CD4-positive, alpha-beta memory T cell (primary cell): ENCODE results near the gene ZDHHC24. TPM values are rescaled to one million over a fixed set of nuclear protein-coding genes. Genes with fewer than 3 reads are reported as not detected.

Experiments
- CTCF ChIA-PET: fragments of 350-600 bp; sonication (Branson Sonifier 250); formaldehyde crosslinking; loops from one replicate; lab custom pipeline; 2021; ENCODE audit warnings: inconsistent platforms; ENCODE audit not compliant: partially characterized antibody; lab: Charles Lee
- POLR2A ChIA-PET: fragments of 350-600 bp; sonication (Branson Sonifier 250); formaldehyde crosslinking; loops from one replicate; lab custom pipeline; 2021; ENCODE audit not compliant: partially characterized antibody; lab: Charles Lee
- DNase-seq, 5 donors: peaks; one replicate each; pipeline versions ENCODE4 v3.0.0 to v3.0.0-alpha.2; 2020 to 2022; ENCODE audit warnings: mixed read lengths in 1 of 5
- H3K27ac ChIP-seq: one replicate; pipeline ENCODE4 v1.7.0; 2013; ENCODE audit warnings: low read depth, low read length
- H3K27me3 ChIP-seq: 2 replicates; pipeline ENCODE4 v1.7.0; 2013; ENCODE audit warnings: mild to moderate bottlenecking, low read length, moderate library complexity; ENCODE audit not compliant: insufficient read depth
- H3K36me3 ChIP-seq: 2 replicates; pipeline ENCODE4 v1.7.0; 2013; ENCODE audit warnings: mild to moderate bottlenecking, low read length, moderate library complexity; ENCODE audit not compliant: insufficient read depth
- H3K4me1 ChIP-seq: 2 replicates; pipeline ENCODE4 v1.7.0; 2013; ENCODE audit warnings: mild to moderate bottlenecking, low read length, moderate library complexity; ENCODE audit not compliant: insufficient read depth
- H3K4me3 ChIP-seq, 2 donors: one replicate each; pipeline ENCODE4 v1.7.0; 2013; ENCODE audit warnings: low read length in 2 of 2, mild to moderate bottlenecking in 1 of 2
- H3K9me3 ChIP-seq, 2 donors: one replicate each; pipeline ENCODE4 v1.7.0; 2013; ENCODE audit warnings: low read length in 2 of 2, control low read depth in 1 of 2; ENCODE audit not compliant: control insufficient read depth in 1 of 2
- H3K27ac Mint-ChIP-seq, 7 donors: one replicate each; pipeline ENCODE4 v1.8.0; 2020 to 2021; ENCODE audit warnings: mixed read lengths in 7 of 7, mild to moderate bottlenecking in 6 of 7, inconsistent platforms in 3 of 7, moderate library complexity in 3 of 7
- H3K27me3 Mint-ChIP-seq, 2 donors: one replicate each; pipeline ENCODE4 v1.8.0; 2020 to 2021; ENCODE audit warnings: mixed read lengths in 2 of 2
- H3K36me3 Mint-ChIP-seq, 2 donors: one replicate each; pipeline ENCODE4 v1.8.0; 2020 to 2021; ENCODE audit warnings: mixed read lengths in 2 of 2, inconsistent platforms in 1 of 2, mild to moderate bottlenecking in 1 of 2
- H3K4me1 Mint-ChIP-seq, 4 donors: one replicate each; pipeline ENCODE4 v1.8.0; 2020 to 2021; ENCODE audit warnings: mixed read lengths in 4 of 4, mild to moderate bottlenecking in 1 of 4
- H3K4me3 Mint-ChIP-seq, 8 donors: one replicate each; pipeline ENCODE4 v1.8.0; 2020 to 2021; ENCODE audit warnings: mixed read lengths in 8 of 8, mild to moderate bottlenecking in 7 of 8, moderate library complexity in 6 of 8, inconsistent platforms in 3 of 8
- H3K9me3 Mint-ChIP-seq, 8 donors: one replicate each; pipeline ENCODE4 v1.8.0; 2020 to 2021; ENCODE audit warnings: mixed read lengths in 8 of 8, mild to moderate bottlenecking in 5 of 8, inconsistent platforms in 3 of 8, moderate library complexity in 1 of 8
- intact Hi-C: fragments of 100-400 bp; cut with micrococcal nuclease; formaldehyde crosslinking; loops from one replicate; pipeline ENCODE4 v1.15.1; 2023
- polyA plus RNA-seq, 2 donors: library from polyadenylated mRNA; unstranded; fragments of 300-500 nt; fragmentation: Illumina TruSeq; gene quantifications; one replicate each; pipeline ENCODE4 v1.2.3, GENCODE V29; 2021
- total RNA-seq, 2 experiments: library from RNA; stranded (reverse); gene quantifications; one replicate each; pipeline ENCODE4 v1.2.3, GENCODE V29; 2021

ZDHHC24 gene
- total and polyA plus RNA-seq, 4 experiments from 2014 or later = 12.2 to 27.2 (median 19.8) TPM

- Mint-ChIP-seq H3K4me1 (peaks cover 8 to 19% (median 17%) of the 10 kb centered on the region in 4 donors), H3K27ac (peak within 1 kb of the TSS; percentile 56 to 91 (median 81)), H3K36me3 (peaks cover 7 to 19% of the 10 kb centered on the region in 2 donors), H3K9me3 (no peaks in the 10 kb centered on the region), H3K4me3 (peak within 1 kb of the TSS; percentile 86 to 91 (median 90)), H3K27me3 (no peaks in the 10 kb centered on the region)
- peaks cover 4% of the 10 kb centered on the region for H3K36me3 ChIP-seq
- H3K4me1 ChIP-seq = peaks cover 18% of the 10 kb centered on the region
- peak; percentile 75 to 79 (median 78) for DNase-seq
- POLR2A ChIA-PET = interaction anchor here (0.6 to 3.5 kb wide), 11 partner anchors 31 to 928 kb away, joined by 3 to 19 read pairs (median 3); partner anchors contain the start of genes ACTN3, DPP3, KDM2A and PELI3
- CTCF ChIA-PET = interaction anchor here (0.5 to 1.1 kb wide), 3 partner anchors 8 to 72 kb away, joined by 3 read pairs; partner anchors contain the start of gene MRPL11
- H3K27me3 ChIP-seq = no peaks in the 10 kb centered on the region
- intact Hi-C loops = loop anchor here (2.0 kb wide), 1 partner anchor 30 kb away; the partner anchor contains the start of gene DPP3
- H3K4me3 ChIP-seq = peak within 1 kb of the TSS; percentile 90 to 94
- peak within 1 kb of the TSS; percentile 58 for H3K27ac ChIP-seq
- no peaks in the 10 kb centered on the region for H3K9me3 ChIP-seq
Observed at GRCh38 chr11:66510271-66510989, 35.4 kb downstream of the ZDHHC24 start, which contains the start of gene BBS1. Gene BBS1, plus strand, starts transcription at chr11:66510635. Its CDS starts 25 bp downstream, at chr11:66510660.

GRCh38 chr11:66509131-66509561 lies 36.7 kb downstream of the ZDHHC24 start:
- H3K36me3 Mint-ChIP-seq = peaks cover 11 to 19% of the 10 kb centered on the region in 2 donors
- no peaks in the 10 kb centered on the region for H3K9me3 Mint-ChIP-seq
- H3K4me1 Mint-ChIP-seq = peaks cover 8 to 19% (median 17%) of the 10 kb centered on the region in 4 donors
- Histone ChIP-seq H3K27me3 (no peaks in the 10 kb centered on the region), H3K36me3 (peaks cover 10% of the 10 kb centered on the region), H3K4me3 (no peak overlapping the region), H3K9me3 (no peaks in the 10 kb centered on the region), H3K4me1 (peaks cover 18% of the 10 kb centered on the region), H3K27ac (no peak overlapping the region)
- intact Hi-C loops = no loop called here
- H3K4me3 Mint-ChIP-seq = no peak overlapping the region
- H3K27me3 Mint-ChIP-seq = no peaks in the 10 kb centered on the region
- POLR2A ChIA-PET = interaction anchor here (0.6 to 3.5 kb wide), 5 partner anchors 30 to 1921 kb away, joined by 3 to 19 read pairs (median 4); partner anchors contain the start of genes DPP3, PELI3 and YIF1A
- DNase-seq = no peak
- CTCF ChIA-PET = interaction anchor here (0.7 to 1.1 kb wide), 2 partner anchors 26 to 71 kb away, joined by 3 read pairs; partner anchors contain the start of gene MRPL11
- H3K27ac Mint-ChIP-seq = no peak overlapping the region

- no peak overlapping the region for H3K27ac Mint-ChIP-seq
- ChIA-PET CTCF (no interaction called here), POLR2A (no interaction called here)
- H3K36me3 ChIP-seq = peaks cover 10% of the 10 kb centered on the region
- no peaks in the 10 kb centered on the region for H3K9me3 Mint-ChIP-seq
- H3K27me3 ChIP-seq = no peaks in the 10 kb centered on the region
- H3K4me3 ChIP-seq = no peak overlapping the region
- intact Hi-C loops = no loop called here
- peaks cover 19 to 22% of the 10 kb centered on the region in 2 donors for H3K36me3 Mint-ChIP-seq
- H3K4me1 ChIP-seq = peaks cover 4% of the 10 kb centered on the region
- no peaks in the 10 kb centered on the region for H3K9me3 ChIP-seq
- no peaks in the 10 kb centered on the region for H3K27me3 Mint-ChIP-seq
- peaks cover 0 to 3% (median 2%) of the 10 kb centered on the region in 4 donors for H3K4me1 Mint-ChIP-seq
- no peak overlapping the region for H3K4me3 Mint-ChIP-seq
- no peak overlapping the region for H3K27ac ChIP-seq
- no peak for DNase-seq
Observed at GRCh38 chr11:66505276-66505816, 40.5 kb downstream of the ZDHHC24 start.

GRCh38 chr11:66498506-66498905 lies 47.3 kb downstream of the ZDHHC24 start:
- H3K27me3 Mint-ChIP-seq = no peaks in the 10 kb centered on the region
- no peak overlapping the region for H3K27ac ChIP-seq
- intact Hi-C loops = no loop called here
- POLR2A ChIA-PET = no interaction called here
- no peaks in the 10 kb centered on the region for H3K9me3 ChIP-seq
- H3K36me3 Mint-ChIP-seq = peaks cover 18 to 24% of the 10 kb centered on the region in 2 donors
- H3K36me3 ChIP-seq = peaks cover 14% of the 10 kb centered on the region
- CTCF ChIA-PET = no interaction called here
- no peaks in the 10 kb centered on the region for H3K27me3 ChIP-seq
- H3K27ac Mint-ChIP-seq = no peak overlapping the region
- DNase-seq = no peak
- H3K4me1 ChIP-seq = no peaks in the 10 kb centered on the region
- no peaks in the 10 kb centered on the region for H3K9me3 Mint-ChIP-seq
- H3K4me1 Mint-ChIP-seq = no peaks in the 10 kb centered on the region
- no peak overlapping the region for H3K4me3 Mint-ChIP-seq
- H3K4me3 ChIP-seq = no peak overlapping the region

- Histone ChIP-seq H3K27me3 (no peaks in the 10 kb centered on the region), H3K4me3 (no peak overlapping the region), H3K4me1 (no peaks in the 10 kb centered on the region), H3K9me3 (no peaks in the 10 kb centered on the region), H3K27ac (no peak overlapping the region), H3K36me3 (peaks cover 22% of the 10 kb centered on the region)
- peaks cover 18 to 27% of the 10 kb centered on the region in 2 donors for H3K36me3 Mint-ChIP-seq
- no peak for DNase-seq
- intact Hi-C loops = no loop called here
- no peaks in the 10 kb centered on the region for H3K9me3 Mint-ChIP-seq
- H3K4me1 Mint-ChIP-seq = peaks cover 0 to 1% (median 0%) of the 10 kb centered on the region in 4 donors
- H3K4me3 Mint-ChIP-seq = no peak overlapping the region
- CTCF ChIA-PET = no interaction called here
- no peak overlapping the region for H3K27ac Mint-ChIP-seq
- H3K27me3 Mint-ChIP-seq = no peaks in the 10 kb centered on the region
- POLR2A ChIA-PET = no interaction called here
Observed at GRCh38 chr11:66497206-66497605, 48.6 kb downstream of the ZDHHC24 start.

- H3K36me3 ChIP-seq = peaks cover 22% of the 10 kb centered on the region
- CTCF ChIA-PET = interaction anchor here (1.2 kb wide), 1 partner anchor 12 kb away, joined by 3 read pairs; no protein-coding TSS in a partner anchor
- H3K36me3 Mint-ChIP-seq = peaks cover 11 to 31% of the 10 kb centered on the region in 2 donors
Observed at GRCh38 chr11:66495401-66495854, 50.4 kb downstream of the ZDHHC24 start.

GRCh38 chr11:66494935-66495334 lies 50.9 kb downstream of the ZDHHC24 start:
- no peaks in the 10 kb centered on the region for H3K27me3 ChIP-seq
- Mint-ChIP-seq H3K27ac (no peak overlapping the region), H3K27me3 (no peaks in the 10 kb centered on the region), H3K36me3 (peaks cover 13 to 32% of the 10 kb centered on the region in 2 donors), H3K4me3 (no peak overlapping the region), H3K4me1 (peaks cover 0 to 2% (median under 1%) of the 10 kb centered on the region in 4 donors), H3K9me3 (no peaks in the 10 kb centered on the region)
- peaks cover 25% of the 10 kb centered on the region for H3K36me3 ChIP-seq
- H3K27ac ChIP-seq = no peak overlapping the region
- ChIA-PET POLR2A (no interaction called here), CTCF (interaction anchor here (1.2 kb wide), 1 partner anchor 11 kb away, joined by 3 read pairs; no protein-coding TSS in a partner anchor)
- DNase-seq = no peak
- H3K4me1 ChIP-seq = no peaks in the 10 kb centered on the region
- no peak overlapping the region for H3K4me3 ChIP-seq
- H3K9me3 ChIP-seq = no peaks in the 10 kb centered on the region
- intact Hi-C loops = no loop called here

More at GRCh38 chr11:66495401-66495854, 50.4 kb downstream of the ZDHHC24 start:
- Histone ChIP-seq H3K9me3 (no peaks in the 10 kb centered on the region), H3K4me3 (no peak overlapping the region), H3K27ac (no peak overlapping the region), H3K4me1 (no peaks in the 10 kb centered on the region), H3K27me3 (no peaks in the 10 kb centered on the region)
- H3K4me3 Mint-ChIP-seq = no peak overlapping the region
- POLR2A ChIA-PET = no interaction called here
- H3K4me1 Mint-ChIP-seq = peaks cover 0 to 1% (median under 1%) of the 10 kb centered on the region in 4 donors
- intact Hi-C loops = no loop called here
- H3K9me3 Mint-ChIP-seq = no peaks in the 10 kb centered on the region
- DNase-seq = no peak
- H3K27me3 Mint-ChIP-seq = no peaks in the 10 kb centered on the region
- H3K27ac Mint-ChIP-seq = no peak overlapping the region
